Ishikawa (cell line): ENCODE data around the gene FOXN3.

ENCODE experiments used
- CEBPB ChIP-seq: IDR thresholded peaks from 2 replicates; pipeline ENCODE4 v1.6.1; 2012
- CREB1 ChIP-seq: IDR thresholded peaks from 2 replicates; pipeline ENCODE4 v1.6.1; 2012; ENCODE audit warnings: low read depth
- EGR1 ChIP-seq: IDR thresholded peaks from 2 replicates; pipeline ENCODE4 v1.6.1; 2012
- EP300 ChIP-seq: IDR thresholded peaks from 2 replicates; pipeline ENCODE4 v1.6.1; 2012; ENCODE audit warnings: borderline replicate concordance
- FOXM1 ChIP-seq: IDR thresholded peaks from 2 replicates; pipeline ENCODE4 v1.6.1; 2012; ENCODE audit warnings: low read depth, borderline replicate concordance
- MAX ChIP-seq: IDR thresholded peaks from 2 replicates; pipeline ENCODE4 v1.6.1; 2012
- NFIC ChIP-seq: IDR thresholded peaks from 2 replicates; pipeline ENCODE4 v1.6.1; 2012
- RAD21 ChIP-seq: IDR thresholded peaks from 2 replicates; pipeline ENCODE4 v1.6.1; 2012; ENCODE audit warnings: low read depth
- REST ChIP-seq: IDR thresholded peaks from 2 replicates; pipeline ENCODE4 v1.6.1; 2012; ENCODE audit warnings: low read depth, mild to moderate bottlenecking
- TAF1 ChIP-seq: IDR thresholded peaks from 2 replicates; pipeline ENCODE4 v1.6.1; 2012; ENCODE audit warnings: low read depth, mild to moderate bottlenecking
- TCF12 ChIP-seq: IDR thresholded peaks from 2 replicates; pipeline ENCODE4 v1.6.1; 2012; ENCODE audit warnings: low read depth
- TEAD4 ChIP-seq: IDR thresholded peaks from 2 replicates; pipeline ENCODE4 v1.6.1; 2012
- USF1 ChIP-seq: IDR thresholded peaks from 2 replicates; pipeline ENCODE4 v1.6.1; 2012
- YY1 ChIP-seq: IDR thresholded peaks from 2 replicates; pipeline ENCODE4 v1.6.1; 2012; ENCODE audit warnings: low read depth
- ZBTB7A ChIP-seq: IDR thresholded peaks from 2 replicates; pipeline ENCODE4 v1.6.1; 2012; ENCODE audit warnings: low read depth

The FOXN3 gene

GRCh38 chr14:89419973-89420482, 3.0 kb upstream of the FOXN3 start:
- TF ChIP-seq USF1 (0 out of 2 replicates have a peak, but pooled peaks have one; percentile 6), RAD21 (no peak)

- TF ChIP-seq TCF12 (no peak), ZBTB7A (no peak), EGR1 (no peak), EP300 (no peak), USF1 (no peak), FOXM1 (no peak), REST (no peak), TEAD4 (no peak), YY1 (no peak), TAF1 (no peak), CREB1 (no peak), RAD21 (no peak), NFIC (no peak)
These were observed 1.9 kb upstream of the FOXN3 start for GRCh38 chr14:89418976-89419375.

GRCh38 chr14:89418452-89418851, 1.4 kb upstream of the FOXN3 start:
- TF ChIP-seq EGR1 (no peak), ZBTB7A (no peak), TAF1 (no peak), FOXM1 (no peak), CEBPB (no peak), TEAD4 (no peak), TCF12 (no peak), MAX (no peak), USF1 (no peak), RAD21 (no peak), NFIC (no peak), EP300 (no peak), YY1 (no peak), REST (no peak), CREB1 (no peak)

GRCh38 chr14:89417465-89418225, 612 bp upstream of the FOXN3 start:
- TF ChIP-seq REST, result no peak
- TF ChIP-seq NFIC, result no peak
- no peak for TF ChIP-seq CREB1
- TF ChIP-seq MAX, result peak; percentile 63
- 0 out of 2 replicates have a peak, but pooled peaks have one; percentile 29 for TF ChIP-seq TCF12
- TF ChIP-seq ZBTB7A, result peak; percentile 11; the same call in 1 of the 2 replicates
- 0 out of 2 replicates have a peak, but pooled peaks have one; percentile 35 for TF ChIP-seq YY1
- no peak for TF ChIP-seq EP300
- TF ChIP-seq EGR1, result no peak
- no peak for TF ChIP-seq TEAD4
